Breast epithelium (tissue), 3 donors: Measurements from ENCODE around the gene CTNNA3.

Source experiments
- CTCF ChIP-seq, 3 donors: fragments of 450-650 bp; IDR thresholded peaks; one replicate each; pipeline ENCODE4 v1.5.1; 2016 to 2017; ENCODE audit warnings: antibody characterized with exemption in 3 of 3, mild to moderate bottlenecking in 3 of 3, moderate library complexity in 3 of 3
- POLR2AphosphoS5 ChIP-seq, 3 donors: sonication (generic); formaldehyde crosslinking; IDR thresholded peaks; one replicate each; pipeline ENCODE4 v1.6.1; 2017; ENCODE audit warnings: antibody characterized with exemption in 3 of 3

- TF ChIP-seq CTCF (IDR thresholded peaks at IDR 0.05) (no peak), POLR2AphosphoS5 (IDR thresholded peaks at IDR 0.05) (no peak)
Measured at GRCh38 chr10:66218289-66218688, 1477.7 kb downstream of the CTNNA3 start.
